ENCODE results near the gene ATP1B4. TPM values are rescaled to one million over a fixed set of nuclear protein-coding genes. Genes with fewer than 3 reads are reported as not detected.
A peak's percentile ranks its signal among the peaks of the same experiment; 100 is the strongest.

The ATP1B4 gene
- total and polyA plus RNA-seq, 9 of the 15 experiments (the other 6 are each of a cell fraction or from before 2014, with no cell fraction given): 0.04 to 0.18 TPM; not detected in 7

DNA sequence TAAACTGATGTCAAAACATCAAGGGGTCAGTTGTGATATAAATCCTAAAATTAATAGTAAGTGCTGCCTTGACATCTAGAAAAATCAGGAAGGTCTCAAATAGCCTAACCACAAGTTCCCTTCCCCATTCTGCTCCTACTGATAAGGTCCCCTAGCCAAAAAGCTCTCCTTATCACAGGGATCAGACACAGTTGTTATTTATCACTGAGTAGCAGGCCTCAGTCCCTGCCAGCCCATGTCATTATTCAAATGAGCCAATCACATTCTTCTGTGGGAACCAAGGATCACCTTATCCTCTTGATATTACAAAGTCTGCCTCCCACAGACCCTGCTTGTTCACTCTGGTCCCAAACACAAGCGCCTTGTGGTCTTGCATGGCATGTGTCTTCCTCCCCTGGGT lies 27.3 kb upstream of the ATP1B4 start (continued):
- TF ChIP-seq, protein P1, sequence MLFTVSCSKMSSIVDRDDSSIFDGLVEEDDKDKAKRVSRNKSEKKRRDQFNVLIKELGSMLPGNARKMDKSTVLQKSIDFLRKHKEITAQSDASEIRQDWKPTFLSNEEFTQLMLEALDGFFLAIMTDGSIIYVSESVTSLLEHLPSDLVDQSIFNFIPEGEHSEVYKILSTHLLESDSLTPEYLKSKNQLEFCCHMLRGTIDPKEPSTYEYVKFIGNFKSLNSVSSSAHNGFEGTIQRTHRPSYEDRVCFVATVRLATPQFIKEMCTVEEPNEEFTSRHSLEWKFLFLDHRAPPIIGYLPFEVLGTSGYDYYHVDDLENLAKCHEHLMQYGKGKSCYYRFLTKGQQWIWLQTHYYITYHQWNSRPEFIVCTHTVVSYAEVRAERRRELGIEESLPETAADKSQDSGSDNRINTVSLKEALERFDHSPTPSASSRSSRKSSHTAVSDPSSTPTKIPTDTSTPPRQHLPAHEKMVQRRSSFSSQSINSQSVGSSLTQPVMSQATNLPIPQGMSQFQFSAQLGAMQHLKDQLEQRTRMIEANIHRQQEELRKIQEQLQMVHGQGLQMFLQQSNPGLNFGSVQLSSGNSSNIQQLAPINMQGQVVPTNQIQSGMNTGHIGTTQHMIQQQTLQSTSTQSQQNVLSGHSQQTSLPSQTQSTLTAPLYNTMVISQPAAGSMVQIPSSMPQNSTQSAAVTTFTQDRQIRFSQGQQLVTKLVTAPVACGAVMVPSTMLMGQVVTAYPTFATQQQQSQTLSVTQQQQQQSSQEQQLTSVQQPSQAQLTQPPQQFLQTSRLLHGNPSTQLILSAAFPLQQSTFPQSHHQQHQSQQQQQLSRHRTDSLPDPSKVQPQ (CRISPR knock-in tag; IDR thresholded peaks at IDR 0.05; ENCODE audit: borderline replicate concordance): no peak
- TF ChIP-seq KDM1A (IDR thresholded peaks at IDR 0.05) (peak; percentile 80 to 85), NCOA2 (IDR thresholded peaks at IDR 0.05; ENCODE audit: partially characterized antibody in 2 of 2) (no peak), ZNF699 (CRISPR knock-in tag; IDR thresholded peaks at IDR 0.05; ENCODE audit: insufficient replicate concordance) (no peak), PHB2 (IDR thresholded peaks at IDR 0.05; ENCODE audit: low read depth) (peak; percentile 77; the same call in 1 of the 2 replicates), JUNB (CRISPR knock-in tag; conservative IDR thresholded peaks at IDR 0.05) (no peak), ZNF507 (tag; conservative IDR thresholded peaks at IDR 0.05) (no peak), KDM5B (IDR thresholded peaks at IDR 0.05; ENCODE audit: insufficient replicate concordance, low read depth, low read length) (no peak), ZBTB1 (CRISPR knock-in tag; IDR thresholded peaks at IDR 0.05; ENCODE audit: borderline replicate concordance, low read depth) (no peak), HMGN3 (IDR thresholded peaks at IDR 0.05; ENCODE audit: borderline replicate concordance, extremely low read depth, insufficient read length, low read depth, low read length) (peak; percentile 59), ZNF143 (CRISPR knock-in tag; IDR thresholded peaks at IDR 0.05) (no peak), MYC (IDR thresholded peaks at IDR 0.05; ENCODE audit: low read depth, low read length) (no peak; the same call in 1 of the 2 replicates), MYC (CRISPR knock-in tag; IDR thresholded peaks at IDR 0.05; ENCODE audit: borderline replicate concordance, low read depth) (no peak), HCFC1 (IDR thresholded peaks at IDR 0.05; ENCODE audit: low read depth, low read length) (no peak), POLR2G (IDR thresholded peaks at IDR 0.05; ENCODE audit: low read depth, low read length) (no peak)
- TF ChIP-seq, protein P2, sequence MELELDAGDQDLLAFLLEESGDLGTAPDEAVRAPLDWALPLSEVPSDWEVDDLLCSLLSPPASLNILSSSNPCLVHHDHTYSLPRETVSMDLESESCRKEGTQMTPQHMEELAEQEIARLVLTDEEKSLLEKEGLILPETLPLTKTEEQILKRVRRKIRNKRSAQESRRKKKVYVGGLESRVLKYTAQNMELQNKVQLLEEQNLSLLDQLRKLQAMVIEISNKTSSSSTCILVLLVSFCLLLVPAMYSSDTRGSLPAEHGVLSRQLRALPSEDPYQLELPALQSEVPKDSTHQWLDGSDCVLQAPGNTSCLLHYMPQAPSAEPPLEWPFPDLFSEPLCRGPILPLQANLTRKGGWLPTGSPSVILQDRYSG (tag; conservative IDR thresholded peaks at IDR 0.05; ENCODE audit: low read depth): no peak
- TF ChIP-seq, protein P3, sequence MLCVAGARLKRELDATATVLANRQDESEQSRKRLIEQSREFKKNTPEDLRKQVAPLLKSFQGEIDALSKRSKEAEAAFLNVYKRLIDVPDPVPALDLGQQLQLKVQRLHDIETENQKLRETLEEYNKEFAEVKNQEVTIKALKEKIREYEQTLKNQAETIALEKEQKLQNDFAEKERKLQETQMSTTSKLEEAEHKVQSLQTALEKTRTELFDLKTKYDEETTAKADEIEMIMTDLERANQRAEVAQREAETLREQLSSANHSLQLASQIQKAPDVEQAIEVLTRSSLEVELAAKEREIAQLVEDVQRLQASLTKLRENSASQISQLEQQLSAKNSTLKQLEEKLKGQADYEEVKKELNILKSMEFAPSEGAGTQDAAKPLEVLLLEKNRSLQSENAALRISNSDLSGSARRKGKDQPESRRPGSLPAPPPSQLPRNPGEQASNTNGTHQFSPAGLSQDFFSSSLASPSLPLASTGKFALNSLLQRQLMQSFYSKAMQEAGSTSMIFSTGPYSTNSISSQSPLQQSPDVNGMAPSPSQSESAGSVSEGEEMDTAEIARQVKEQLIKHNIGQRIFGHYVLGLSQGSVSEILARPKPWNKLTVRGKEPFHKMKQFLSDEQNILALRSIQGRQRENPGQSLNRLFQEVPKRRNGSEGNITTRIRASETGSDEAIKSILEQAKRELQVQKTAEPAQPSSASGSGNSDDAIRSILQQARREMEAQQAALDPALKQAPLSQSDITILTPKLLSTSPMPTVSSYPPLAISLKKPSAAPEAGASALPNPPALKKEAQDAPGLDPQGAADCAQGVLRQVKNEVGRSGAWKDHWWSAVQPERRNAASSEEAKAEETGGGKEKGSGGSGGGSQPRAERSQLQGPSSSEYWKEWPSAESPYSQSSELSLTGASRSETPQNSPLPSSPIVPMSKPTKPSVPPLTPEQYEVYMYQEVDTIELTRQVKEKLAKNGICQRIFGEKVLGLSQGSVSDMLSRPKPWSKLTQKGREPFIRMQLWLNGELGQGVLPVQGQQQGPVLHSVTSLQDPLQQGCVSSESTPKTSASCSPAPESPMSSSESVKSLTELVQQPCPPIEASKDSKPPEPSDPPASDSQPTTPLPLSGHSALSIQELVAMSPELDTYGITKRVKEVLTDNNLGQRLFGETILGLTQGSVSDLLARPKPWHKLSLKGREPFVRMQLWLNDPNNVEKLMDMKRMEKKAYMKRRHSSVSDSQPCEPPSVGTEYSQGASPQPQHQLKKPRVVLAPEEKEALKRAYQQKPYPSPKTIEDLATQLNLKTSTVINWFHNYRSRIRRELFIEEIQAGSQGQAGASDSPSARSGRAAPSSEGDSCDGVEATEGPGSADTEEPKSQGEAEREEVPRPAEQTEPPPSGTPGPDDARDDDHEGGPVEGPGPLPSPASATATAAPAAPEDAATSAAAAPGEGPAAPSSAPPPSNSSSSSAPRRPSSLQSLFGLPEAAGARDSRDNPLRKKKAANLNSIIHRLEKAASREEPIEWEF (CRISPR knock-in tag; IDR thresholded peaks at IDR 0.05): no peak
- TF ChIP-seq, protein P4, sequence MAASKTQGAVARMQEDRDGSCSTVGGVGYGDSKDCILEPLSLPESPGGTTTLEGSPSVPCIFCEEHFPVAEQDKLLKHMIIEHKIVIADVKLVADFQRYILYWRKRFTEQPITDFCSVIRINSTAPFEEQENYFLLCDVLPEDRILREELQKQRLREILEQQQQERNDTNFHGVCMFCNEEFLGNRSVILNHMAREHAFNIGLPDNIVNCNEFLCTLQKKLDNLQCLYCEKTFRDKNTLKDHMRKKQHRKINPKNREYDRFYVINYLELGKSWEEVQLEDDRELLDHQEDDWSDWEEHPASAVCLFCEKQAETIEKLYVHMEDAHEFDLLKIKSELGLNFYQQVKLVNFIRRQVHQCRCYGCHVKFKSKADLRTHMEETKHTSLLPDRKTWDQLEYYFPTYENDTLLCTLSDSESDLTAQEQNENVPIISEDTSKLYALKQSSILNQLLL (CRISPR knock-in tag; IDR thresholded peaks at IDR 0.05; ENCODE audit: borderline replicate concordance): no peak
